Parathyroid adenoma (tissue), 2 donors: ENCODE measurements around the gene GNAS.

Source experiments
- H2AFZ ChIP-seq: fragments of 300-600 bp; sonication (generic); one replicate; pipeline ENCODE4 v1.7.0; 2017; ENCODE audit warnings: antibody characterized with exemption, mild to moderate bottlenecking
- H3K27ac ChIP-seq: fragments of 300-600 bp; sonication (generic); one replicate; pipeline ENCODE4 v1.7.0; 2017
- H3K27me3 ChIP-seq: fragments of 300-600 bp; sonication (generic); one replicate; pipeline ENCODE4 v1.7.0; 2017; ENCODE audit warnings: low read length; ENCODE audit not compliant: control insufficient read depth, insufficient read depth
- H3K36me3 ChIP-seq: fragments of 300-600 bp; sonication (generic); one replicate; pipeline ENCODE4 v1.7.0; 2017; ENCODE audit warnings: low read length; ENCODE audit not compliant: control insufficient read depth, insufficient read depth
- H3K4me1 ChIP-seq: fragments of 300-600 bp; sonication (generic); one replicate; pipeline ENCODE4 v1.7.0; 2017; ENCODE audit warnings: control low read depth
- H3K4me2 ChIP-seq: fragments of 300-600 bp; sonication (generic); one replicate; pipeline ENCODE4 v1.7.0; 2017; ENCODE audit warnings: low read length
- H3K4me3 ChIP-seq: fragments of 300-600 bp; sonication (generic); one replicate; pipeline ENCODE4 v1.7.0; 2017; ENCODE audit warnings: low read depth, low read length
- H3K79me2 ChIP-seq: fragments of 300-600 bp; sonication (generic); one replicate; pipeline ENCODE4 v1.7.0; 2017; ENCODE audit warnings: control low read depth
- H3K9ac ChIP-seq: fragments of 300-600 bp; sonication (generic); one replicate; pipeline ENCODE4 v1.7.0; 2017; ENCODE audit warnings: mild to moderate bottlenecking
- H3K9me3 ChIP-seq: fragments of 300-600 bp; sonication (generic); one replicate; pipeline ENCODE4 v1.7.0; 2017; ENCODE audit warnings: low read length; ENCODE audit not compliant: control insufficient read depth
- TF ChIP-seq, protein P1 (sequence below): fragments of 300-600 bp; sonication (generic); IDR thresholded peaks from one replicate; pipeline ENCODE4 v1.7.0; 2017; ENCODE audit warnings: antibody characterized with exemption, mild to moderate bottlenecking
- donor health status: primary hyperparathyroidism.

Gene GNAS

GRCh38 chr20:58870293-58871014 is 17.9 kb downstream of the GNAS start:
- Histone ChIP-seq H2AFZ (peak overlapping the region; percentile 10), H3K9me3 (no peaks in the 10 kb centered on the region), H3K9ac (no peak overlapping the region), H3K4me1 (no peaks in the 10 kb centered on the region), H3K79me2 (no peaks in the 10 kb centered on the region), H3K4me2 (no peak overlapping the region), H3K27me3 (no peaks in the 10 kb centered on the region), H3K27ac (no peak overlapping the region), H3K36me3 (no peaks in the 10 kb centered on the region), H3K4me3 (no peak overlapping the region)
- TF ChIP-seq, protein P1, sequence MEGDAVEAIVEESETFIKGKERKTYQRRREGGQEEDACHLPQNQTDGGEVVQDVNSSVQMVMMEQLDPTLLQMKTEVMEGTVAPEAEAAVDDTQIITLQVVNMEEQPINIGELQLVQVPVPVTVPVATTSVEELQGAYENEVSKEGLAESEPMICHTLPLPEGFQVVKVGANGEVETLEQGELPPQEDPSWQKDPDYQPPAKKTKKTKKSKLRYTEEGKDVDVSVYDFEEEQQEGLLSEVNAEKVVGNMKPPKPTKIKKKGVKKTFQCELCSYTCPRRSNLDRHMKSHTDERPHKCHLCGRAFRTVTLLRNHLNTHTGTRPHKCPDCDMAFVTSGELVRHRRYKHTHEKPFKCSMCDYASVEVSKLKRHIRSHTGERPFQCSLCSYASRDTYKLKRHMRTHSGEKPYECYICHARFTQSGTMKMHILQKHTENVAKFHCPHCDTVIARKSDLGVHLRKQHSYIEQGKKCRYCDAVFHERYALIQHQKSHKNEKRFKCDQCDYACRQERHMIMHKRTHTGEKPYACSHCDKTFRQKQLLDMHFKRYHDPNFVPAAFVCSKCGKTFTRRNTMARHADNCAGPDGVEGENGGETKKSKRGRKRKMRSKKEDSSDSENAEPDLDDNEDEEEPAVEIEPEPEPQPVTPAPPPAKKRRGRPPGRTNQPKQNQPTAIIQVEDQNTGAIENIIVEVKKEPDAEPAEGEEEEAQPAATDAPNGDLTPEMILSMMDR = peak; percentile 91

DNA sequence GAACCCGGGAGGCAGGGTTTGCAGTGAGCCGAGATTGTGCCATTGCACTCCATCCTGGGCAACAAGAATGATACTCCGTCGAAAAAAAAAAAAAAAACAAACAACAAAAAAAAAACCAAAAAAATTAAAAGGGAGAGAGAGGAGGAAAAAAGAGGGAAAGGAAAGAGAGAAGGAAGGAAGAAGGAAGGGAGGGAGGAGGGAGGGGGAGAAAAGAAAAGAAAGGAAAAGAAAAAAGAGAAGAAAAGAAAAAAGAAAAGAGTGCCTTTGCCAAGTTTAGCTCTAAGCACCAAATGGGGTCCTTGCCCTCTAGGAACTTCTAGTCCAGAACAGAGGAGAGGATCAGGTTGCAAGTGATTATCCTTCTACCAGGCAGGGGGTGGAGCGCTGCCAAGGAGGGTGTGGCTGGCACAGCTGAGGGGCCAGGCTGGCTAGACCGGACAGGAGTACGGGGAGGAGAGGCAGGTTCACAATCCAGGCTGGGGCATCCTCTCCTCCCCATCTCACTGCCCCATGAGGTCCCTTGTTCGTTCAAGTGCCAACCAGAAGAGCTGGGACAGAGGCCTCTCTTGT is 19.1 kb downstream of the GNAS start:
- H3K27me3 ChIP-seq = no peaks in the 10 kb centered on the region
- TF ChIP-seq, protein P1 = no peak
- H3K4me2 ChIP-seq = no peak overlapping the region
- no peaks in the 10 kb centered on the region for H3K4me1 ChIP-seq
- no peaks in the 10 kb centered on the region for H3K36me3 ChIP-seq
- H3K4me3 ChIP-seq = no peak overlapping the region
- no peaks in the 10 kb centered on the region for H3K79me2 ChIP-seq
- H3K9me3 ChIP-seq = no peaks in the 10 kb centered on the region
- no peak overlapping the region for H3K9ac ChIP-seq
- H2AFZ ChIP-seq = no peak overlapping the region
- H3K27ac ChIP-seq = no peak overlapping the region

GRCh38 chr20:58874469-58874868 is 22.0 kb downstream of the GNAS start:
- Histone ChIP-seq H3K9ac (no peak overlapping the region), H3K79me2 (no peaks in the 10 kb centered on the region), H2AFZ (no peak overlapping the region), H3K4me2 (no peak overlapping the region), H3K9me3 (no peaks in the 10 kb centered on the region), H3K4me1 (no peaks in the 10 kb centered on the region), H3K27ac (no peak overlapping the region), H3K4me3 (no peak overlapping the region), H3K27me3 (no peaks in the 10 kb centered on the region), H3K36me3 (no peaks in the 10 kb centered on the region)
- TF ChIP-seq, protein P1 = no peak

GRCh38 chr20:58875111-58875510 is 22.6 kb downstream of the GNAS start:
- Histone ChIP-seq H3K36me3 (no peaks in the 10 kb centered on the region), H3K27me3 (no peaks in the 10 kb centered on the region), H3K4me2 (no peak overlapping the region), H3K79me2 (no peaks in the 10 kb centered on the region), H3K27ac (no peak overlapping the region), H3K9me3 (no peaks in the 10 kb centered on the region), H3K4me3 (no peak overlapping the region), H2AFZ (no peak overlapping the region), H3K4me1 (no peaks in the 10 kb centered on the region), H3K9ac (no peak overlapping the region)
- TF ChIP-seq, protein P1 = no peak
